ENCODE data around the gene TNIP2. TPM values are rescaled to one million over a fixed set of nuclear protein-coding genes. Genes with fewer than 3 reads are reported as not detected.

Gene TNIP2
- total RNA-seq, 1 experiment from 2014 or later: 41.0 TPM

DNA sequence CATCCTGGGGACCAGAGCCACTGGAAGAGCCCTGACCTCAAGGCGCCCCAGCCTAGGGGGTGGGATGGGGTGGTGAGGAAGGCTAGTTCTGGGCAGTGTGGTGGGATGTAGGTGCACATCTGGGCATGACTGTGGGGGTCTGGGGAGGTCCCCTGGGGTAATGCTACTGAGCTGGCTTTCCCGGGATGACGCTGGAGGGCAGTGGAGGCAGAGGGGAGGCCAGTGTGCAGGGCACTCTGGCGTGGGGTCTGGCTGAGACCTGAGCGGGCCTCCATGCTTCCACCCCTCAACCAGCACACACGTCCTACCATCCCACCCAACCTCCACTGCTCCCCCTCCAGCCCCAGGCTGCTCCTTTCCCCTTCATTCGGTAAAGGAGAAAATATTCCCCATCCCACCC lies 32.0 kb upstream of the TNIP2 start:
- TF ChIP-seq EZH2 (IDR thresholded peaks at IDR 0.05) (no peak), ZBTB33 (IDR thresholded peaks at IDR 0.05; ENCODE audit: extremely low read depth, insufficient replicate concordance, low read length) (no peak)
- no peaks in the 10 kb centered on the region for H3K27me3 ChIP-seq (ENCODE audit: insufficient read depth, low read length)
- BruUV-seq (replicated peaks): no TSS peak
- intact Hi-C loops (cut with micrococcal nuclease): no loop called here
- DNase-seq (ENCODE audit: low read depth, low spot score) (no peak), ATAC-seq (no peak)
- ChIA-PET POLR2A (no interaction called here), CTCF (no interaction called here), RAD21 (ENCODE audit: low non-redundant PET in 1 of 2, low total read pairs in 2 of 2, uncharacterized antibody in 2 of 2, unreplicated experiment in 2 of 2) (no interaction called here)
- H3K9me3 ChIP-seq (ENCODE audit: control insufficient read depth in 1 of 2, insufficient read depth in 1 of 2, low read depth in 1 of 2, low read length in 2 of 2): no peaks in the 10 kb centered on the region
- no peak overlapping the region for H2AFZ ChIP-seq (ENCODE audit: low read depth, low read length, poor library complexity, severe bottlenecking)
- H3K4me3 ChIP-seq (replicated peaks in 1 of 2; ENCODE audit: low read depth in 1 of 2, low read length in 2 of 2): no peak overlapping the region
- no peaks in the 10 kb centered on the region for H4K20me1 ChIP-seq (ENCODE audit: insufficient read depth)
- no peak overlapping the region for H3K9ac ChIP-seq (ENCODE audit: low read length)
- H3K9me2 ChIP-seq (ENCODE audit: insufficient read depth): no peaks in the 10 kb centered on the region
- no peak overlapping the region; the same call in 1 of the 2 replicates for H3K27ac ChIP-seq (ENCODE audit: low read depth, low read length)
- H3K36me3 ChIP-seq (ENCODE audit: control insufficient read depth in 1 of 2, insufficient read depth in 2 of 2, low read length in 2 of 2): no peaks in the 10 kb centered on the region
- H3K79me2 ChIP-seq (ENCODE audit: insufficient read depth, low read length): no peaks in the 10 kb centered on the region
- peaks cover 2 to 13% of the 10 kb centered on the region in 2 experiments; a peak in 3 of 4 replicates for H3K4me1 ChIP-seq (ENCODE audit: control insufficient read depth in 1 of 2, insufficient read depth in 2 of 2, low read length in 2 of 2)
- no peak overlapping the region for H3K4me2 ChIP-seq (ENCODE audit: low read length)

- BruUV-seq (replicated peaks): no TSS peak
- TF ChIP-seq ZFX (IDR thresholded peaks at IDR 0.05) (no peak), SRF (IDR thresholded peaks at IDR 0.05; ENCODE audit: low read depth) (no peak), RAD21 (IDR thresholded peaks at IDR 0.05; ENCODE audit: low read depth) (no peak)
- Histone ChIP-seq H3K9ac (ENCODE audit: low read length) (no peak overlapping the region), H3K36me3 (ENCODE audit: control insufficient read depth in 1 of 2, insufficient read depth in 2 of 2, low read length in 2 of 2) (no peaks in the 10 kb centered on the region), H4K20me1 (ENCODE audit: insufficient read depth) (no peaks in the 10 kb centered on the region), H3K4me2 (ENCODE audit: low read length) (no peak overlapping the region), H3K4me1 (ENCODE audit: control insufficient read depth in 1 of 2, insufficient read depth in 2 of 2, low read length in 2 of 2) (peaks cover 2 to 10% of the 10 kb centered on the region in 2 experiments; a peak in 3 of 4 replicates), H2AFZ (ENCODE audit: low read depth, low read length, poor library complexity, severe bottlenecking) (no peak overlapping the region), H3K9me3 (ENCODE audit: control insufficient read depth in 1 of 2, insufficient read depth in 1 of 2, low read depth in 1 of 2, low read length in 2 of 2) (no peaks in the 10 kb centered on the region), H3K79me2 (ENCODE audit: insufficient read depth, low read length) (no peaks in the 10 kb centered on the region), H3K4me3 (replicated peaks in 1 of 2; ENCODE audit: low read depth in 1 of 2, low read length in 2 of 2) (no peak overlapping the region), H3K27ac (ENCODE audit: low read depth, low read length) (no peak overlapping the region; the same call in 1 of the 2 replicates), H3K27me3 (ENCODE audit: insufficient read depth, low read length) (no peaks in the 10 kb centered on the region), H3K9me2 (ENCODE audit: insufficient read depth) (no peaks in the 10 kb centered on the region)
- ChIA-PET POLR2A (no interaction called here), RAD21 (ENCODE audit: low non-redundant PET in 1 of 2, low total read pairs in 2 of 2, uncharacterized antibody in 2 of 2, unreplicated experiment in 2 of 2) (no interaction called here), CTCF (no interaction called here)
- ATAC-seq (no peak), DNase-seq (ENCODE audit: low read depth, low spot score) (no peak)
- intact Hi-C loops (cut with micrococcal nuclease): no loop called here
Observed at GRCh38 chr4:2787230-2788100, 31.3 kb upstream of the TNIP2 start.

Data from HCT116 (cell line).